Uterus (tissue), 2 donors: ENCODE data around the gene RIPOR3.

Source experiments
- POLR2A ChIP-seq, 2 donors: fragments of 450-650 bp; IDR thresholded peaks; one replicate each; pipeline ENCODE4 v1.6.1; 2016; ENCODE audit warnings: antibody characterized with exemption in 2 of 2, mild to moderate bottlenecking in 1 of 2, moderate library complexity in 1 of 2
- TF ChIP-seq, protein P1 (sequence below), 4 experiments: fragments of 200-600 bp in 2 of 4; fragments of 450-650 bp in 2 of 4; sonication (generic) in 2 of 4; IDR thresholded peaks; one replicate each; pipeline ENCODE4 v1.5.1; 2016 to 2019; ENCODE audit warnings: antibody characterized with exemption in 4 of 4, mild to moderate bottlenecking in 2 of 4, moderate library complexity in 1 of 4

GRCh38 chr20:50692552-50692933, 1.2 kb upstream of the RIPOR3 start:
- TF ChIP-seq, protein P1, sequence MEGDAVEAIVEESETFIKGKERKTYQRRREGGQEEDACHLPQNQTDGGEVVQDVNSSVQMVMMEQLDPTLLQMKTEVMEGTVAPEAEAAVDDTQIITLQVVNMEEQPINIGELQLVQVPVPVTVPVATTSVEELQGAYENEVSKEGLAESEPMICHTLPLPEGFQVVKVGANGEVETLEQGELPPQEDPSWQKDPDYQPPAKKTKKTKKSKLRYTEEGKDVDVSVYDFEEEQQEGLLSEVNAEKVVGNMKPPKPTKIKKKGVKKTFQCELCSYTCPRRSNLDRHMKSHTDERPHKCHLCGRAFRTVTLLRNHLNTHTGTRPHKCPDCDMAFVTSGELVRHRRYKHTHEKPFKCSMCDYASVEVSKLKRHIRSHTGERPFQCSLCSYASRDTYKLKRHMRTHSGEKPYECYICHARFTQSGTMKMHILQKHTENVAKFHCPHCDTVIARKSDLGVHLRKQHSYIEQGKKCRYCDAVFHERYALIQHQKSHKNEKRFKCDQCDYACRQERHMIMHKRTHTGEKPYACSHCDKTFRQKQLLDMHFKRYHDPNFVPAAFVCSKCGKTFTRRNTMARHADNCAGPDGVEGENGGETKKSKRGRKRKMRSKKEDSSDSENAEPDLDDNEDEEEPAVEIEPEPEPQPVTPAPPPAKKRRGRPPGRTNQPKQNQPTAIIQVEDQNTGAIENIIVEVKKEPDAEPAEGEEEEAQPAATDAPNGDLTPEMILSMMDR (IDR thresholded peaks at IDR 0.05), result no peak
- no peak for TF ChIP-seq POLR2A (IDR thresholded peaks at IDR 0.05)
